H1 (cell line): ENCODE data around the gene ACTR2. TPM values are rescaled to one million over a fixed set of nuclear protein-coding genes. Genes with fewer than 3 reads are reported as not detected.

Source experiments
- CTCF ChIP-seq, 3 experiments: IDR thresholded peaks; 1 replicate in 2 of 3; 2 replicates in 1 of 3; pipeline versions ENCODE4 v1.5.1 to v1.6.1; 2011; ENCODE audit warnings: low read length in 3 of 3, mild to moderate bottlenecking in 3 of 3, inconsistent platforms in 2 of 3, low read depth in 1 of 3, moderate library complexity in 1 of 3; ENCODE audit not compliant: insufficient read depth in 1 of 3; ENCODE audit errors: control extremely low read depth in 1 of 3
- NANOG ChIP-seq: IDR thresholded peaks from 2 replicates; pipeline ENCODE4 v1.6.1; 2011; ENCODE audit warnings: low read length, low read depth, mild to moderate bottlenecking, inconsistent platforms; ENCODE audit not compliant: insufficient read depth, poor library complexity, severe bottlenecking
- SIN3A ChIP-seq, 2 experiments: IDR thresholded peaks in 1 of 2; conservative IDR thresholded peaks in 1 of 2; 2 replicates each; pipeline ENCODE4 v1.6.1; 2011 to 2012; ENCODE audit warnings: low read length in 2 of 2, improper control_type of control experiment in 1 of 2, low read depth in 1 of 2, mild to moderate bottlenecking in 1 of 2
- SIRT6 ChIP-seq: IDR thresholded peaks from one replicate; pipeline ENCODE4 v1.7.1; 2012; ENCODE audit warnings: low read length, inconsistent platforms
- TAF1 ChIP-seq: IDR thresholded peaks from 2 replicates; pipeline ENCODE4 v1.6.1; 2011; ENCODE audit warnings: mild to moderate bottlenecking, low read depth, low read length
- polyA plus RNA-seq, 7 experiments: library from polyadenylated mRNA; depleted of rRNA in 3 of 7; stranded (reverse) in 5 of 7; unstranded in 2 of 7; fragments of >200 nt in 5 of 7; fragments of 200-250 nt in 2 of 7; gene quantifications; 1 replicate in 5 of 7; 2 replicates in 1 of 7; 4 replicates in 1 of 7; pipeline versions ENCODE4 v1.2.1 to v1.2.3, GENCODE V29; 2011 to 2013; ENCODE audit warnings: missing spikeins in 2 of 7, mixed read lengths in 2 of 7
- total RNA-seq: library from RNA; stranded (reverse); fragmentation: NEBNext Ultra II Directional; extraction: Animal tissue kit (Norgen Biotek cat#: 25700); gene quantifications from 2 replicates; pipeline ENCODE4 v1.2.1, GENCODE V29; 2021

ACTR2 gene
- total and polyA plus RNA-seq, 2 of the 8 experiments (the other 6 are each of a cell fraction or from before 2014, with no cell fraction given), result 28.3 to 171 TPM

GRCh38 chr2:65231121-65231520 is 3.5 kb downstream of the ACTR2 start (continued):
- TF ChIP-seq NANOG (no peak), TAF1 (no peak), CTCF (IDR thresholded peaks at IDR 0.05; ENCODE audit: control extremely low read depth in 1 of 3, insufficient read depth in 1 of 3, low read depth in 1 of 3, low read length in 3 of 3) (no peak), SIN3A (conservative IDR thresholded peaks at IDR 0.05 in 1 of 2, IDR thresholded peaks at IDR 0.05 in 1 of 2; ENCODE audit: low read depth in 1 of 2, low read length in 2 of 2) (no peak), SIRT6 (no peak)
